ELR (cell line): ENCODE data around the gene IAPP.
A peak's percentile ranks its signal among the peaks of the same experiment; 100 is the strongest.
"Not testable (repeated sequence)": the region's sequence is repeated elsewhere in the genome, so short reads cannot be mapped to it uniquely, and the experiment has no call there.

Source experiments
- DNase-seq: peaks from one replicate; pipeline ENCODE4 v3.0.0-alpha.2; 2015; ENCODE audit warnings: low read depth

IAPP gene

GRCh38 chr12:21372602-21373001 lies at the start of gene IAPP:
Gene IAPP (plus strand): TSS chr12:21372902. CDS start chr12:21373352, 450 bp downstream.
- no peak for DNase-seq

GRCh38 chr12:21323736-21324135 lies 49.0 kb upstream of the IAPP start:
- DNase-seq, result no peak

- no peak for DNase-seq
Measured at GRCh38 chr12:21324551-21324950, 48.2 kb upstream of the IAPP start.

GRCh38 chr12:21328578-21328977 lies 44.1 kb upstream of the IAPP start:
- no peak for DNase-seq

- peak; percentile 34 for DNase-seq
Measured at GRCh38 chr12:21330682-21331253, 41.9 kb upstream of the IAPP start.

GRCh38 chr12:21334771-21335325 lies 37.9 kb upstream of the IAPP start, which contains the start of gene SLCO1A2:
Gene SLCO1A2 (minus strand): TSS chr12:21334917. CDS start chr12:21334647, 270 bp downstream.
- no peak for DNase-seq

- DNase-seq, result no peak
Measured at GRCh38 chr12:21336656-21337055, 36.0 kb upstream of the IAPP start.

GRCh38 chr12:21337453-21337852 lies 35.2 kb upstream of the IAPP start:
- DNase-seq, result no peak

- DNase-seq, result no peak
Measured at GRCh38 chr12:21337959-21338744, 34.5 kb upstream of the IAPP start.

GRCh38 chr12:21339921-21340320 lies 32.8 kb upstream of the IAPP start:
- DNase-seq, result no peak

- DNase-seq, result no peak
Measured at GRCh38 chr12:21340403-21340802, 32.3 kb upstream of the IAPP start.

GRCh38 chr12:21341769-21342168 lies 30.9 kb upstream of the IAPP start:
- peak; percentile 17 for DNase-seq

- DNase-seq, result no peak
Measured at GRCh38 chr12:21343636-21344035, 29.1 kb upstream of the IAPP start.

- no peak for DNase-seq
Measured at GRCh38 chr12:21346542-21347205, 26.0 kb upstream of the IAPP start.

GRCh38 chr12:21350975-21351374 lies 21.7 kb upstream of the IAPP start:
- DNase-seq, result no peak

GRCh38 chr12:21353487-21353886 lies 19.2 kb upstream of the IAPP start:
- DNase-seq, result no peak

GRCh38 chr12:21353948-21354347 lies 18.8 kb upstream of the IAPP start:
- no peak for DNase-seq

GRCh38 chr12:21354641-21355040 lies 18.1 kb upstream of the IAPP start:
- peak; percentile 46 for DNase-seq

GRCh38 chr12:21360632-21361031 lies 12.1 kb upstream of the IAPP start:
- DNase-seq, result not testable (repeated sequence)

- DNase-seq, result peak; percentile 3
Measured at GRCh38 chr12:21369141-21369980, 3.3 kb upstream of the IAPP start.

GRCh38 chr12:21370845-21371449 lies 1.8 kb upstream of the IAPP start:
- no peak for DNase-seq
